HL-60/S4 (cell line): ENCODE data around the gene SSU72.
"Not testable (repeated sequence)": the region's sequence is repeated elsewhere in the genome, so short reads cannot be mapped to it uniquely, and the experiment has no call there.

ENCODE experiments used
- in situ Hi-C: fragments of 300-500 bp; cut with MboI; formaldehyde crosslinking; loops from 2 replicates; pipeline ENCODE4 v1.14.3; 2022; ENCODE audit warnings: low sequenced_read_pairs

SSU72 gene

DNA sequence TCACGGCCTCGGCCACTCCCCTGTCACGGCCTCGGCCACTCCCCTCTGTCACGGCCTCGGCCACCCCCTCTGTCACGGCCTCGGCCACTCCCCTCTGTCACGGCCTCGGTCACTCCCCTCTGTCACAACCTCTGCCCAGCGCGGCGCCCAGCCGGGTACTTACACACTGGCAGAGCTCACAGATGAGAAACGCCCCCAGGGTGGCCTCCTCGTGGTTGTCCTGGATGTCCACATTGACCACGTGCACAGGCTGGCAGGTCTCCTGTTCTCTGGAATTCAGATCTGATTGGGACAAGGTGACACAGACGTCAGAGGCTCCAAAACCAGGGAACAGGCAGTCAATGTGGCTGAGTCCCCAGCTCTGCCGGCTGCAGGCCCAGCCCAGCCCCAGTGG, 31.0 kb downstream of the SSU72 start:
- in situ Hi-C loops, result no loop called here

DNA sequence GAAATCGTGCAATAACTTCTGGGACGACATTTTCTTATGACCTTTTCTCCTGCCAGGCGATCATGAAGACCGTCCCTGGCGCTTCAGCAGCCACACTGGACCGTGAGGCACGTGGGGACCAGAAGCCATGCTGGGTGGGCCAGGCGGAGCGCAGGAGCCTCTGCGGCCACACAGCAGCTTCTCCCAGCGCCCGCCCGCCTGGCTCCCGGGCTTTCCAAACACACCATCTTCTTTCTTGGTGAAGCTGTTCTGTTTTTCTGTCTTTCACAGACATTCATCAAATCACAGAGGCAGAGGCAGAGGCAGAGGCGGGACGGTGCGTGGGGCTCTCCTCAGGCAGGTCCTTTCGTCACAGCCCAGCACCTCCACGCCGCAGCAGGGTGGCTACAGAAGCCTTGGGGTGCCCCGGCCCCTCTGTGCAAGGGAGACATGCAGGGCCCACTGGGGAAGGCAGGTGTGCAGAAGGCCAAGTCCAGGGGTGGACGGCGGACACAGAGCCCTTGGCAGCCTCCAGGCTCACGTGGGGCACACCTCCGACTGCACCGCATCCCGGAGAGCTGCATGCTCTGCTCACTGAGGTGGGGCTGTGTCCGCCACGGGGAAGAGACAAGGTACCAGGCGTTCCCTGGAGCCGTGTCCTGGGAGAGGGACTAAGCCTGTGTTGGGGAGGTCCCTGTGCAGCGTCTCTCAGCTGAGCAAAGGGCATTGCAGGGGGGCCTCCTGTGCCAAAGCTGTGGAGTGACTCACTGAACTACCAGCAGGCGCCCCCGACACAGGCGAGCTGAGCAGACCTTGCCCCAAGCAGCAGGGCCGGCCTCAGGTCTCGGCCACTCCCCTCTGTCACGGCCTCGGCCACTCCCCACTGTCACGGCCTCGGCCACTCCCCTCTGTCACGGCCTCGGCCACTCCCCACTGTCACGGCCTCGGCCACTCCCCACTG, 31.6 kb downstream of the SSU72 start:
- in situ Hi-C loops, result no loop called here

DNA sequence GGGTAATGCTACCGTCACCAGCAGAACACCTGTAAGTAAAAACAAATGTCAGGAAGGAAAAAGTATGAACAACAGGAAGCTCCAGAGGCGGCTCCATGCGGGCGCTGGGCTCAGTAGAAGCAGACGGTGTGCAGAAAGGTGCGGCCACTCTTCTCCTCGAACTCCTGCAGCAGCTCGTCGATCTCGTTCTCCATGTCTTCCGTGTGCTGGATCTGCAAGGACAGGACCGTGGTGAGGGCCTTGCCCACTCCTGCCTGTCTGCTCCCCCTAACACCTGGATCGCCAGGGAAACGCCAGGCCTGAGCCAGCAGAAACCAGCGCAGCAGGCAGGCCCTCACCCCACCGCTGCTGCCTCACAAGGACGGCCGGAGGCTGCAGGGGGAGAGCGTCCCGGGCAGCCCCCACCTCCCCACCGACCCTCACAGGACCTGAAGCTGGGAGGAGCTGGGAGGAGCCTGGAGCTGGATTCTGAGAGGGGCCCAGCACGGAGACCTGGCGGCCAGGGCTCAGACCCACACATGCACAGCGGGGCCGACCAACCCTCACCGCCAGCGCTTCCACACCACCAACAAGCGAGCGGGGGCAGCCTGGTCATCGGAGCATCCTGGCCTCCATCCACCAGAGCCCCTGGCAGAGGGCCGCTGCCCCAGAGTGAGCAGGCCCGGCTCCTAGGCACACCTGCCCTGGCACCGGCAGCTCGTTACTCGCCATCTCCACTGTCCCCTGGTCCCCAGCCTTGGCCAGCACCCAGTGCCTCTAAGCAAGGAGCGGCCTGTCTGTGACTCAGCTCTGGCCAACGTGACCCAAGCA, 32.5 kb downstream of the SSU72 start:
- in situ Hi-C loops, result no loop called here

DNA sequence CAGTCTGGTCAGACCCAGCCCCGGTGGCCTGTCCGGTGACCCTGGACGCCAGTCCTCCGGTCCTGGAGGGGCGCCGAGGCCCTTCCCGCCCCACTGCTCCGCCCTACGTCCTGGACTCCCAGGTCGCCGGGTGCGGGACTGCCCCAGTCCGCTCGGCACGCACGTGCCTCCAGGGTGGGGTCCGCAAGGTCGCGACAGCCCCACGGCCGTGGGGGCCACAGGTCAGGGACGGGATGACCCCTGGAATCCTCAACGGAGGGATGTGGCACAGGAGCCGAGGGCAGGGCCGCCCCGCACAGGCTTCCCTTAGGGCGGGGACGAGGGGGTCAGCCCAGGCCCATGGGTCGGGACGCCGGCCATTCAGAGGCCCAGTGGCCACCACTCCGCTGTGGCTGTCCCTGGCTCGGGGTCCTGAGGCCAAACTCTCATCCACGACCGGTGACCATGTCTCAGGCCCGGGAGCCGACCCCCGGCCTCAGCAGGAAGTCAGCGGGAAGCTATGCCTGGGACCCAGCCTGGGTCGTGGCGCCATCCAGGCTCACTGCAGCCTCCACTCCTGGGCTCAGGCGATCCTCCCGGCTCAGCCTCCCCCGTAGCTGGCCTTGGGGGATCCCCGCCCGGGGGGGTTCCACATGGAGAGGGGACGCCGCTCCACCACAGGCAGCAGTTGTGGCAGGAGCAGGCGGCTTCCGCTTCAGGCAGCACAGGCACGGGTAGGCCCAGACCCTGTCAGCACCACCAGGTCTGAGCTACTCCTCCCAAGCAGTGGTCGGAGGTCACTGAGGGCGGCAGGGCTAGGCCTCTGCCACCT, 33.6 kb downstream of the SSU72 start:
- in situ Hi-C loops, result no loop called here

DNA sequence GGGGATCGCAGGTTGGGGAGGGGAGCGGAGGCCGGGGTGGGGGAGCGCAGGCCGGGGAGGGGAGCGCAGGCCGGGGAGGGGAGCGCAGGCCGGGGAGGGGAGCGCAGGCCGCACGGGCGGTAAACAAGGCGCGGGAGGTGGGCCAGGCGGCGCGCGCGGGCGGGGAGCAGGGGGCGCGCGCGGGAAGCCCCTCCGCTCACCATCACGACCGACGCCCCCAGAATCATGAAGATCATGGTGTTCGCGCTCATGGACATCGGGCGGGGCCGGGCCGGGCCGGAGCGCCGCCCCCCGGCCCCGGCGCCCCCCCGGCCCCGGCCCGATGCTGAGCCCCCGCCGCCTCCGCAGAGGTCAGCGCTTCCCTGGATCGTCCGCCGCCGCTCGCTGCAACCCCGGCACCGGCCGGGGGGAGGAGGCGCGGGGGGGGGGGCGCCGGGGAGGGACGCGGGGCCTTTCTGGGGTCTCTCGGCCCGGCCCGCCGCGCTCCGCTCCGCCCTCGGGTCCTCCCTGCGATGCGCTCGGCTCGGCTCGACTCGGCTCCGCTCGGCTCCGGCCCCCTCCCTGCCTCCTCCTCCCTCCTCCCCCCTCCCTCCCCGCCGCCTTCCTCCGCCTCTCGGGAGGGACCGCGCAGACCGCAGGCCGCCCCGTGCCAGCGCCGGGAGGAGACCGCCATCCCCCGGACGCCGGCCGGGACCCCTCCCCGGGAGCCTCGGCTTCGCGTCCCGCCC, 34.4 kb downstream of the SSU72 start, which contains the start of gene TMEM240:
Gene TMEM240, minus strand, starts transcription at position 535 of the 728 bp plus-strand sequence. Its CDS starts 278 bp downstream, at position 257.
- in situ Hi-C loops, result no loop called here

DNA sequence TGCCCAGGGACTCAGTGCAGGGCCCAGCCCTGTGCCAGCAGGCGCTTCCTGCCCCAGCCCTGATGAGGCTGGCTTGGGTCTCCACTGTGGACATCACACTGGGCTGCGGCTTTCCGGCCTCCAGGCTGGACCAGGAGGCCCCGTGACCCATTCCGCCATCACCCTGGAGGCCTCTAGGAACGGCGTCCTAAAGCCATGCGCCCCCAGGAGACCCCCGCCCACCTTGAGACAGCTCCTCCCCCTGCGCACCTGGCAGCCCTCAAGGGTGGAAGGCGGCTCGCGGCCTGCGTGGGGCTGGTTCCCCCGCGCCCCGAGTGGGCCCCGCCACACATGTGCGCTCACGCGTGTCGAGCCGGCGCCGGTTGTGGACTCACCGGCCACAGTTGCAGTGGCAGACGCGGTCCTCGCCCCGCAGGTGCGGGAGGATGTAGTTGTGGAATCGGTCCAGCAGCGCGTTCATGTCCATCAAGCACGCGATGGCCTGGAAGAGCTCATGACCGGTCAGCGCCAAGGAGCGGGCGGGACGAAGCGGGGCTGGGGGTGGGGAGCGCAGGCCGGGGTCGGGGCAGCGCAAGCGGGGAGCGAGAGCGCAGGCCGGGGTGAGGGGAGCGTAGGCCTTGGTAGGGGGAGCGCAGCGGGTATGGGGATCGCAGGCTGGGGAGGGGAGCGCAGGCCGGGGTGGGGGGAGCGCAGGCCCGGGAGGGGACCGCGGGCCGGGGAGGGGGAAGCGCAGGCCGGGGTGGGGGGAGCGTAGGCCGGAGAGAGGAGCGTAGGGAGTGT, 35.2 kb downstream of the SSU72 start:
- in situ Hi-C loops, result no loop called here

DNA sequence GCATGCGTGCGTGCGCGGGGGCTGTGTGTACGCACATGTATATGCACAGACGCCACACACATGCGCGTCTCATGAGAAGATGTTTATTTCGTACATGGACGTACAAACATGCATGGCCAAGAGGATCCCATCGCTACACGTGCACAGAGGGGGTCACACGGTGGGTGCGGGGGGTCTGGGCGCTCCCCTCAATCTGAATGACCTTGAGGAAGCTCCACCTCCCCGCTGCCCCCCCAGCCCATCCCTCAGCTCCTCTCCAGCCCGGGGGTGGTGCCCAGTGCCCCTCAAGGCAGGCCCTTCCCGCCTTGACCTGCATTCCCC, 35.7 kb downstream of the SSU72 start:
- in situ Hi-C loops, result no loop called here

DNA sequence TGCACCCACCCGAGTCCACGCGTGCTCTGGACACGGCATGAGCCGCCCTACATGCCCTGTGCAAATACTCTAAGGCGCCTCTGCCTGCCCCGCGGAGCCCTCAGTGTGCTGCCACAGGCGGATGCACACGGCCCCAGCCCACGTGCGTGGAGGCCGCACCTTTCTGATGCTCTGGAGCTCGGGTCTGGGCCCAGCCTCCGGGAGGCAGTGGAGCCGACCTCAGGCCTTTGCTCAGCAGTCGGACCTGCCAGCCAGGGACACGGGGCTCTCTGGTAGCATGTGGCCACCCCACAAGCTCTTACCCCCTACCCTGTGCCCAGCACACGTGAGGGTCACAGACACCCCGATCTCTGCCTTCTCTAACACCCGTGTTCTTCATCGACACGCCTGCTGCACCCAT, 36.3 kb downstream of the SSU72 start:
- in situ Hi-C loops, result no loop called here

DNA sequence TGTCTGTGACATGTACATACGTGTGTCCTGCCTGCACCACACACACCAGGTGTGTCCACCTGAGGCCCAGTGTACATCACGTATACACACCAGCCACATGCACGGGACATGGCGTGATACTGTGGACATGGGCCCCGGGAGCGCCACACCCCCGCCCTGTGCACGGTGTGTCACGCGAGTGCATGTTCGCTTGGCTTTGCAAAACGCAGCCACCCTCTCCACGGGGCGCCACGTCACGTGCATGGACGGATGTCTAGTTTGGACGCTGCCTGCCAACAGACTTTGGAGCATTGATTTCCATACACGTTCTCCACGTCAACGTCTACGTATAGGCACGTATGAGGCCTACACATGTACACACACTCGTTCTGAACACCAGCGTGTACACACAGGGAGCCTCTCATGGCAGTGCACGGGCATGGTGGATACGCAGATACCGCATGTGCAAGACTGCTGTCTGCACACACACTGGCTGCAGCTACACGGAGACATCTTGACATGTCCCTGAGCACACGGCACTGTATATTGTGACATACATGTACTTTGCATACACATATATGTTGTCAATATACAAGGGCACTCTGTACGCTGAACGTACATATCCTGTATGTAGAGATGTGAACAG, 36.9 kb downstream of the SSU72 start:
- in situ Hi-C loops, result no loop called here

DNA sequence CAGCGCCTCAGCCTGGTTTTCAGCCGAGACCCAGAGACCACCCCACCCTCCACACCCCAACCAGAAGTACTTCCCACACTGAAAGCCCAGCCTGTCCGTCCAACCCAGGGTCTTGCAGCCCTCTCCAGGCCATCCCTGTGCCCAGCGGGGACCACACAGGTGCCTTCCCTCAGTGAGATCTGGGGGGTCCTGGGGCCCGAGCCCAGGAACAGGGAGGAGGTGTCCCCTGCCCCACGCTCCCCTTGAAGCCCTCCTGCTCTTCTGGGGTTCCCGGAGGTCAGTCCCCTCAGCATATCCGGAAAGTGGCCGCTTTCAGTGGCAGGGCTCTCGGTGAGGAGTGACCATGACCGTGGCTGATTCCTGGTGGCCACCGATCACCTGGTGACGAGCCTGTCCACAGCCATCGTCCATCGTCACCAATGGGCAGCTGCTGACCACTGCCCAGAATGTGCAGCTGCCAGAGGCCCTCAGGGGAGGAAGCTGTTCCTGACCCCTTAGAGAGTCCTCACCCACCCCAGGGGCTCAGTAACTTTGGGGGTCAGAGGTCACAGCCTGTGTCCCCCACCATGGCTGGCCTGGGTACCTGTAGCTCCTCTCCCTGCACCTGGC, 37.6 kb downstream of the SSU72 start:
- in situ Hi-C loops, result no loop called here

DNA sequence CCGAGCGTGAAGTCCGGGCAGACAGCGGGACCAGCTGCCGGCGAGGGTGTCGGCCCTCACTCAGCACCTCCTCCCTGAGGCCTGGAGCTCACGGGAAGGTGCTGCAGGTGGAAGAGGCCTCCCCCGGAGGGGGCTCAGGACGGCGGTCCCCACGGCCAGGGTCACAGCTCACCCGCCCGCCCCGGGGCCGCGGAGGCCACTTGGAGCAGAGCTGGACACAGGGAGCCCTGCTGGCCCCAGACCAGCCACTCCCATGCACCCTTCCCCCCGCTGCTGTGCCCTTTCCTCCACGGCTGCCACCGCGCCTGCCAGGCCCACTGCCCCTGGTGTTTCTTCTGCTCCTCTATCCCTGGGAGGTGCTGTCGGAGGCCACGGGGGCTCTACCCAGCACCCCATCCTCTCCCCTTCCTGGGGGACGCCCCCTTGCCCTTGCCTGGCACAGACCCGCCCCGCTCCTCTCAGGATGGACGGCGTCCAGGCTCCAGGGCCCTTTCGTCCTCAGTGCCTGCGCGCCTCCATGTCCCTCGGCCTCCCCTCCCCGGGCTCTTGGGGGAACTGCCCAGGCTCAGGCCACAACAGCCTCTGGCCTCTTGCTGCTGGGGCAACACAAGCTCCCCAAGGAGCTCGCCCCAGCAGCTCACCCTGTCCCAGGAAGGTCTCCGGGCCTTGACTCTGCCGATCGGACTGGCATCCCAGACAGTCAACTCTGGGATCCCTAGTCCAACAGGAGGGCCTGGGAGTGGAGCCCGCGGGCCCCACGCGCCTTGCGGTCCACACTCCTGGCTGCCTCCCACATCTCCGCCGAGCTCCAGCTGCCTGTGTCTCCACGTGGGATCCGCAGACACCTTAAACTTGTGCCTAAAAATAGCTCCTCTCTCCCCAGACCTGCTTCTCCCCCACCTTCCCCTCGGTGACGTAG, 38.4 kb downstream of the SSU72 start:
- in situ Hi-C loops, result no loop called here

DNA sequence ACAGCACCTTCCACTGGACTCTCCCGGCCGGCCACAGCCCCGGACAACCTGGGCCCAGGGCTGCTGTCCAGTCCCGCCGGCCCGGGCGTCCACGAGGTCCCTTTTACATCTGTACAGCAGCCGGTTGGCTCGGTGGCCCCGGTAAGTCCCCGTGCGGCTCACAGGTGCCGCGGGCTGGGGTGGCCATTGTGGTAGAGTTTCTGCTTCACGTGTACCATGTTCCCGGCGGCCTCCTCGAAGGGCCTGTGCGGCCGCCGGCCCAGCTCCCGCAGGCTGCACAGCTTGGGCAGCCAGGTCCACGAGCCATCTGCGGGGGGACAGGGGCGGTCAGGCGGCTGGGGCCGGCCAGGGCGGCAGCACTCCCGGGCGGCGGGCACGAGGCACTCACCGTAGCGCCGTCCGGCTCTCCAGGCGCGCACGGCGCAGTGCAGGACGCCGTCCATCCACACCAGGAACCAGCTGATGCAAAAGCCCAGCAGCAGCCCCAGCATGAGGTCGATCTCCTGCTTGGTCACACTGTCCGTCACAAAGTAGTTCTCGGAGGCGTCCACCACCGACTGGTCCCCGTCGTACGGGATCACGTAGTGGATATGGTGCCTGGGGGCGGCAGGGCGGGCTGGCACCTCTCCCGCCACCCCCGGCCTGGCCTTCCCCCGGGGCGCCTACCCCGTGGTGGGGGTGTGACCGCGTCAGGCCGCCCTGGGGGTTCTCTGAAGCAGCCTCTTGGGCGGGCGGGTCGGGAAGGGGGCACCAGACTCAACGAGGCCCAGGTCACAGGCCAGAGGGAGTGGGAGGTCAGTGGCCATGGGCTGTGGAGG, 39.3 kb downstream of the SSU72 start:
- in situ Hi-C loops, result no loop called here

DNA sequence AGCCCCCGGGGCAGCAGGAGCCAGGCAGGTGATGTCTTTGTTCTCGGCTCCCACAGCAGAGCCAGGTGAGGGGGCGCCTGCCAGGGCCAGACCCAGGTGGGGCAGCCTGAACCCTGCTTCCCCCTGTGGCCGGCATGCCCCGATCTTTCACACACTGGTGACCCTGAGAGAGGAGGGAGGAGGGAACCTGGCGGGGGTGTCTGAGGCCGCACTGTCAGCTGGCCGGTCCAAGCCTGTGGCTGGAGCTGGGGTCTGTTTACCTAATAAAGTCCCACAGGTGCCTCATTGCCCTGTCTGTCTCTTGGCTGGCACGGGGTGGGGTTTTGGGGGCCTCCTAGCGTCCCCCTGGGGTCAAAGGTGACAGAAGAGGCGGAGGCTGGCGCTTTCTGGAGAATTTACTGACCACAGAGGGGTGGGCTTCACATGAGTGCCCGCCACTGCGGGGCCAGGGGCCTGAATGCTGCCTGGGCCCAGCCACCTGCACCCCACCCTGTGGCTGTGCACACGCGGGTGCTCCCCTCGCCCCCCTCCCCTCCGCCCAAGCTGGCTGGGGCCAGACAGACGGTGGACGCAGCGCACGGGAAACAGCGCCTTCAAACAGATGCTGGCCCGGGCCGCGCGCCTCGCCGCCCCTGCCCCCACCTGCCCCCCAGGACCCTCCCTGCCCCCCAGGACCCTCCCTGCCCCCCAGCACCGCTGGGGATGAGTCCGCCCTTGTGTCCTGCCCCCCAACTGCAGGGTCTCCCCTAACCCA, 40.1 kb downstream of the SSU72 start:
- in situ Hi-C loops, result no loop called here

DNA sequence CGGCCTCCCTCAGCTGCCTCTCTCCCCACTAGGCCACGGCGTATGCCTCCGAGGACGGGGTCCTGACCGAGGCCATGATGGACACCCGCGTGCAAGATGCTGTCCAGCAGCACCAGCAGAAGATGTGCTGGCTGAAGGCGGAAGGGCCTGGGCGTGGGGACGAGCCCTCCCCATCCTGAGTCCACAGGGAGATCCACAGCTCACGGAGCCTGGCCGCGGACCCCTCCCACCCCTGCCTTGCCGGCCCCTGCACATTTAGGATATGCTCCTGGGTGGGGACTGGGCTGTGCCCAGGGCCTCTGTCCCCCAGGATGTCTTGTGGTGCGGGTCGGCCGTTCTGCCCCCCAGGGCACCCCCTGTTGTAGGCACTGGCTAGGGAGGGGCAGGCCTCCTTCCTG, 40.8 kb downstream of the SSU72 start:
- in situ Hi-C loops, result not testable (repeated sequence)

DNA sequence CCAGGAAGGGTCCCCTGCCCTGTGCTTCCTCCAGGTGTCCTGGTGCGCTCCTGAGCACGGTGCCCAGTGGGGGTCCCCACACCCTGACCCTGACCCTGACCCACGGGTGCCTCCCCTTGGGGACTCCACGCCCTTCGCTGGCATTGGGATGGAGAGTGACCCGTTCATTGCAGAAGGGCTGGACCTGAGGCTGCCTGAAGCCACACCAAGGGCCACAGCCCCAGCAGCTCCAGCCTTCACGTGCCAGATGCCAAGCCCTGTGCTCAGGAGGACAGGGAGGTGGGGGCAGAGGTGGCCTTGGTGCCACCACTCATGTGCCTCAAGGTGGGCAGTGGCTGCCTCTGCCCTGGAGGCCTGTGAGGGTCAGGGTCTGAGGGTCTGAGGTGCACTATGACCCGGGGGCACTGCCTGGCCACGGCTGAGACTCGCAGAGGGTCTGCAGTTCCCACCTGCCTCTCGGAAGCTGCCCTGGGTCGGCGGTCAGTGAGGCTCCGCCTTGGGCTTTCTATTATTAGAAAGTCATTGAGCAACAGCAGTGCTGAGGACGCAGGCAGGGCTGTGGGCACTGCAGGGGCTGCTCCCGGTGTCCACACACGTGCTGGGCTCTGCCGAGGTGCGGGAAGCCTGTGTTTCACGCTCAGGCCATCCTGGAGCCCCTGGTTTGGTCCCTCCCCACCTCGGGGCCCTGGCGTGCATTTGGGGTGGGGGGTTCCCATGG, 41.3 kb downstream of the SSU72 start:
- in situ Hi-C loops, result not testable (repeated sequence)

DNA sequence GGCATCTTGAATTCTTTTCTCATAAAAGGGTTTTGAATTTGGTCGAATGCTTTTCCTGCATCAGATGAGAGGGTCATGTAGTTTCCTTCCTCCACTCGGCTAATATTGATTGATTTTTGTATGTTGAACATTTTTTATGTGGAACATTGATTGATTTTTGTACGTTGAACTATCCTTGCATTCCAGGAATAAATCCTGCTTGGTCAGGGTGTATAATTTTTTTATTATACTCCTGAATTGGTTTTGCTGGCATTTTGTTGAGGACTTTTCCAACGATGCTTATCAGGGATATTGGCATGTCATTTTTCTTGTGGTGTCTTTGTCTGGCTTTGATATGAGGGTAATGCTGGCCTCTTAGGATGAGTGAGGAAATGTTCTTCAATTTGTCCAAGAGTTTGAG, 42.7 kb downstream of the SSU72 start:
- in situ Hi-C loops, result no loop called here
